H1 (cell line): Measurements from ENCODE around the gene OXA1L. TPM values are rescaled to one million over a fixed set of nuclear protein-coding genes. Genes with fewer than 3 reads are reported as not detected.

ENCODE experiments used
- CHD7 ChIP-seq: fragments of 300-600 bp; sonication (generic); IDR thresholded peaks from 2 replicates; pipeline ENCODE4 v1.7.1; 2012; ENCODE audit warnings: low read length, moderate library complexity, mild to moderate bottlenecking, inconsistent platforms; ENCODE audit not compliant: insufficient replicate concordance
- EZH2 ChIP-seq: fragments of 200-600 bp; sonication (generic); IDR thresholded peaks from 2 replicates; pipeline ENCODE4 v1.7.1; 2012; ENCODE audit warnings: low read depth, mild to moderate bottlenecking, moderate library complexity, low read length, inconsistent platforms; ENCODE audit not compliant: severe bottlenecking
- polyA plus RNA-seq, 7 experiments: library from polyadenylated mRNA; depleted of rRNA in 3 of 7; stranded (reverse) in 5 of 7; unstranded in 2 of 7; fragments of >200 nt in 5 of 7; fragments of 200-250 nt in 2 of 7; gene quantifications; 1 replicate in 5 of 7; 2 replicates in 1 of 7; 4 replicates in 1 of 7; pipeline versions ENCODE4 v1.2.1 to v1.2.3, GENCODE V29; 2011 to 2013; ENCODE audit warnings: missing spikeins in 2 of 7, mixed read lengths in 2 of 7
- total RNA-seq: library from RNA; stranded (reverse); fragmentation: NEBNext Ultra II Directional; extraction: Animal tissue kit (Norgen Biotek cat#: 25700); gene quantifications from 2 replicates; pipeline ENCODE4 v1.2.1, GENCODE V29; 2021

OXA1L gene
- total and polyA plus RNA-seq, 2 of the 8 experiments (the other 6 are each of a cell fraction or from before 2014, with no cell fraction given), result 125 to 199 TPM

GRCh38 chr14:22748206-22748605 is 18.3 kb upstream of the OXA1L start (continued):
- TF ChIP-seq CHD7, result no peak
- no peak for TF ChIP-seq EZH2
